GM19324 (cell line): Measurements from ENCODE around the gene ZNF782.
"Not testable (repeated sequence)": the region's sequence is repeated elsewhere in the genome, so short reads cannot be mapped to it uniquely, and the experiment has no call there.

ENCODE experiments used
- ATAC-seq: cut with Tn5 transposase; IDR thresholded peaks from one replicate; pipeline ENCODE4 v1.9.1; 2021; ENCODE audit warnings: mild to moderate bottlenecking, moderate library complexity; ENCODE audit not compliant: unreplicated experiment, low FRiP score

The ZNF782 gene

GRCh38 chr9:96853781-96854650, at the start of gene ZNF782:
Gene ZNF782 (minus strand): TSS chr9:96854514. CDS start chr9:96851961, 2,553 bp downstream.
- peak; percentile 88 for ATAC-seq

- not testable (repeated sequence) for ATAC-seq
These were observed 45.7 kb upstream of the ZNF782 start for GRCh38 chr9:96900010-96900409.

GRCh38 chr9:96892131-96892530, 37.8 kb upstream of the ZNF782 start:
- ATAC-seq, result no peak

GRCh38 chr9:96888591-96888990, 34.3 kb upstream of the ZNF782 start:
- no peak for ATAC-seq

GRCh38 chr9:96885424-96885823, 31.1 kb upstream of the ZNF782 start:
- ATAC-seq, result no peak

- ATAC-seq, result no peak
These were observed 30.1 kb upstream of the ZNF782 start for GRCh38 chr9:96884443-96884842.

GRCh38 chr9:96883922-96884321, 29.6 kb upstream of the ZNF782 start:
- no peak for ATAC-seq

- ATAC-seq, result no peak
These were observed 23.0 kb upstream of the ZNF782 start for GRCh38 chr9:96877269-96877668.

- peak; percentile 49 for ATAC-seq
These were observed 21.3 kb upstream of the ZNF782 start for GRCh38 chr9:96875461-96876142.

- ATAC-seq, result peak; percentile 42
These were observed 20.7 kb upstream of the ZNF782 start for GRCh38 chr9:96874947-96875460.

GRCh38 chr9:96874201-96874785, 20.0 kb upstream of the ZNF782 start:
- no peak for ATAC-seq

- no peak for ATAC-seq
These were observed 16.9 kb upstream of the ZNF782 start for GRCh38 chr9:96871176-96871575.

- no peak for ATAC-seq
These were observed 14.4 kb upstream of the ZNF782 start for GRCh38 chr9:96868709-96869108.

GRCh38 chr9:96867079-96867804, 12.9 kb upstream of the ZNF782 start:
- no peak for ATAC-seq

- not testable (repeated sequence) for ATAC-seq
These were observed 10.9 kb upstream of the ZNF782 start for GRCh38 chr9:96865240-96865639.

GRCh38 chr9:96859461-96860198, 5.3 kb upstream of the ZNF782 start:
- no peak for ATAC-seq

GRCh38 chr9:96858670-96859069, 4.4 kb upstream of the ZNF782 start:
- ATAC-seq, result no peak

- no peak for ATAC-seq
These were observed 3.8 kb upstream of the ZNF782 start for GRCh38 chr9:96858018-96858573.
